ENCODE data around the gene CCDC102A. TPM values are rescaled to one million over a fixed set of nuclear protein-coding genes. Genes with fewer than 3 reads are reported as not detected.

Gene CCDC102A
- total and polyA plus RNA-seq, 10 of the 15 experiments (the other 5 are each of a cell fraction or from before 2014, with no cell fraction given) = 0.03 to 5.9 (median 2.4) TPM

DNA sequence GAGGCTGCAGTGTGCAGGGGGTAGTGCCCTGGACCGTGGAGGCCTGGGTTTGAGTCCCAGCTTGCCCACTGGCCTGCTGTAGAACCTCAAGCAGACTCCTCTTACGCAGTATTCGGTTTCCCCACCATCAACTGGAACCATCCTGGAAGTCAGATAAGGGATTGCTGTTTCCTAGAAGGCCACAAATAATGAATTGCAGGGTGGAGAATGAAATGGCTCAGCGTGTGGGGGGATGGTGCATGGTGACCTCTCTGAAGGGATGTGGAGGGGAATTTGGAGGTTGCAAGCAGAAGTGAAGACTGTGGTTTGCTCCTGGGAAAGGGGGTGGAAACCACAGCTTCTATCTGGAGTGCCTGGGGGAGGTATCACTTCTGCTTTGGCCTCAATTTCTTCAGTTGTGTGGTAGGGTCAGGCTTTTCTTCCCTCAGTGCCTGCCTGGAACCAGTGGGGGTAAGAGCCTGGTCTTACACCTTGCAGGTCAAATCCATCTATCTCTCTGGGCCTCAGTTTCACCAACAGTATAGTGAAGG is 7.8 kb upstream of the CCDC102A start (continued):
- TF ChIP-seq EED (IDR thresholded peaks at IDR 0.05; ENCODE audit: low read depth) = peak; percentile 100
- peak in 1 of 2 experiments; percentile 78; a peak in 2 of 4 replicates for TF ChIP-seq SRF (IDR thresholded peaks at IDR 0.05; ENCODE audit: low read depth in 2 of 2, low read length in 2 of 2)
- TF ChIP-seq, protein P1, sequence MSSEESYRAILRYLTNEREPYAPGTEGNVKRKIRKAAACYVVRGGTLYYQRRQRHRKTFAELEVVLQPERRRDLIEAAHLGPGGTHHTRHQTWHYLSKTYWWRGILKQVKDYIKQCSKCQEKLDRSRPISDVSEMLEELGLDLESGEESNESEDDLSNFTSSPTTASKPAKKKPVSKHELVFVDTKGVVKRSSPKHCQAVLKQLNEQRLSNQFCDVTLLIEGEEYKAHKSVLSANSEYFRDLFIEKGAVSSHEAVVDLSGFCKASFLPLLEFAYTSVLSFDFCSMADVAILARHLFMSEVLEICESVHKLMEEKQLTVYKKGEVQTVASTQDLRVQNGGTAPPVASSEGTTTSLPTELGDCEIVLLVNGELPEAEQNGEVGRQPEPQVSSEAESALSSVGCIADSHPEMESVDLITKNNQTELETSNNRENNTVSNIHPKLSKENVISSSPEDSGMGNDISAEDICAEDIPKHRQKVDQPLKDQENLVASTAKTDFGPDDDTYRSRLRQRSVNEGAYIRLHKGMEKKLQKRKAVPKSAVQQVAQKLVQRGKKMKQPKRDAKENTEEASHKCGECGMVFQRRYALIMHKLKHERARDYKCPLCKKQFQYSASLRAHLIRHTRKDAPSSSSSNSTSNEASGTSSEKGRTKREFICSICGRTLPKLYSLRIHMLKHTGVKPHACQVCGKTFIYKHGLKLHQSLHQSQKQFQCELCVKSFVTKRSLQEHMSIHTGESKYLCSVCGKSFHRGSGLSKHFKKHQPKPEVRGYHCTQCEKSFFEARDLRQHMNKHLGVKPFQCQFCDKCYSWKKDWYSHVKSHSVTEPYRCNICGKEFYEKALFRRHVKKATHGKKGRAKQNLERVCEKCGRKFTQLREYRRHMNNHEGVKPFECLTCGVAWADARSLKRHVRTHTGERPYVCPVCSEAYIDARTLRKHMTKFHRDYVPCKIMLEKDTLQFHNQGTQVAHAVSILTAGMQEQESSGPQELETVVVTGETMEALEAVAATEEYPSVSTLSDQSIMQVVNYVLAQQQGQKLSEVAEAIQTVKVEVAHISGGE (CRISPR knock-in tag; IDR thresholded peaks at IDR 0.05) = 0 out of 2 replicates have a peak, but pooled peaks have one; percentile 18
- TF ChIP-seq, protein P2, sequence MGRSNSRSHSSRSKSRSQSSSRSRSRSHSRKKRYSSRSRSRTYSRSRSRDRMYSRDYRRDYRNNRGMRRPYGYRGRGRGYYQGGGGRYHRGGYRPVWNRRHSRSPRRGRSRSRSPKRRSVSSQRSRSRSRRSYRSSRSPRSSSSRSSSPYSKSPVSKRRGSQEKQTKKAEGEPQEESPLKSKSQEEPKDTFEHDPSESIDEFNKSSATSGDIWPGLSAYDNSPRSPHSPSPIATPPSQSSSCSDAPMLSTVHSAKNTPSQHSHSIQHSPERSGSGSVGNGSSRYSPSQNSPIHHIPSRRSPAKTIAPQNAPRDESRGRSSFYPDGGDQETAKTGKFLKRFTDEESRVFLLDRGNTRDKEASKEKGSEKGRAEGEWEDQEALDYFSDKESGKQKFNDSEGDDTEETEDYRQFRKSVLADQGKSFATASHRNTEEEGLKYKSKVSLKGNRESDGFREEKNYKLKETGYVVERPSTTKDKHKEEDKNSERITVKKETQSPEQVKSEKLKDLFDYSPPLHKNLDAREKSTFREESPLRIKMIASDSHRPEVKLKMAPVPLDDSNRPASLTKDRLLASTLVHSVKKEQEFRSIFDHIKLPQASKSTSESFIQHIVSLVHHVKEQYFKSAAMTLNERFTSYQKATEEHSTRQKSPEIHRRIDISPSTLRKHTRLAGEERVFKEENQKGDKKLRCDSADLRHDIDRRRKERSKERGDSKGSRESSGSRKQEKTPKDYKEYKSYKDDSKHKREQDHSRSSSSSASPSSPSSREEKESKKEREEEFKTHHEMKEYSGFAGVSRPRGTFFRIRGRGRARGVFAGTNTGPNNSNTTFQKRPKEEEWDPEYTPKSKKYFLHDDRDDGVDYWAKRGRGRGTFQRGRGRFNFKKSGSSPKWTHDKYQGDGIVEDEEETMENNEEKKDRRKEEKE (IDR thresholded peaks at IDR 0.05) = no peak
- TF ChIP-seq, protein P3, sequence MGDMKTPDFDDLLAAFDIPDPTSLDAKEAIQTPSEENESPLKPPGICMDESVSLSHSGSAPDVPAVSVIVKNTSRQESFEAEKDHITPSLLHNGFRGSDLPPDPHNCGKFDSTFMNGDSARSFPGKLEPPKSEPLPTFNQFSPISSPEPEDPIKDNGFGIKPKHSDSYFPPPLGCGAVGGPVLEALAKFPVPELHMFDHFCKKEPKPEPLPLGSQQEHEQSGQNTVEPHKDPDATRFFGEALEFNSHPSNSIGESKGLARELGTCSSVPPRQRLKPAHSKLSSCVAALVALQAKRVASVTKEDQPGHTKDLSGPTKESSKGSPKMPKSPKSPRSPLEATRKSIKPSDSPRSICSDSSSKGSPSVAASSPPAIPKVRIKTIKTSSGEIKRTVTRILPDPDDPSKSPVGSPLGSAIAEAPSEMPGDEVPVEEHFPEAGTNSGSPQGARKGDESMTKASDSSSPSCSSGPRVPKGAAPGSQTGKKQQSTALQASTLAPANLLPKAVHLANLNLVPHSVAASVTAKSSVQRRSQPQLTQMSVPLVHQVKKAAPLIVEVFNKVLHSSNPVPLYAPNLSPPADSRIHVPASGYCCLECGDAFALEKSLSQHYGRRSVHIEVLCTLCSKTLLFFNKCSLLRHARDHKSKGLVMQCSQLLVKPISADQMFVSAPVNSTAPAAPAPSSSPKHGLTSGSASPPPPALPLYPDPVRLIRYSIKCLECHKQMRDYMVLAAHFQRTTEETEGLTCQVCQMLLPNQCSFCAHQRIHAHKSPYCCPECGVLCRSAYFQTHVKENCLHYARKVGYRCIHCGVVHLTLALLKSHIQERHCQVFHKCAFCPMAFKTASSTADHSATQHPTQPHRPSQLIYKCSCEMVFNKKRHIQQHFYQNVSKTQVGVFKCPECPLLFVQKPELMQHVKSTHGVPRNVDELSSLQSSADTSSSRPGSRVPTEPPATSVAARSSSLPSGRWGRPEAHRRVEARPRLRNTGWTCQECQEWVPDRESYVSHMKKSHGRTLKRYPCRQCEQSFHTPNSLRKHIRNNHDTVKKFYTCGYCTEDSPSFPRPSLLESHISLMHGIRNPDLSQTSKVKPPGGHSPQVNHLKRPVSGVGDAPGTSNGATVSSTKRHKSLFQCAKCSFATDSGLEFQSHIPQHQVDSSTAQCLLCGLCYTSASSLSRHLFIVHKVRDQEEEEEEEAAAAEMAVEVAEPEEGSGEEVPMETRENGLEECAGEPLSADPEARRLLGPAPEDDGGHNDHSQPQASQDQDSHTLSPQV (IDR thresholded peaks at IDR 0.05) = no peak
- TF ChIP-seq RAD21 (IDR thresholded peaks at IDR 0.05; ENCODE audit: insufficient read depth, low read depth, low read length) = peak; percentile 23
- TF ChIP-seq BHLHE40 (IDR thresholded peaks at IDR 0.05; ENCODE audit: borderline replicate concordance in 1 of 2, low read depth in 2 of 2, low read length in 1 of 2) = peak; percentile 90
- TF ChIP-seq RELA (IDR thresholded peaks at IDR 0.05; ENCODE audit: borderline replicate concordance, partially characterized antibody) = peak; percentile 92
- TF ChIP-seq, protein P4, sequence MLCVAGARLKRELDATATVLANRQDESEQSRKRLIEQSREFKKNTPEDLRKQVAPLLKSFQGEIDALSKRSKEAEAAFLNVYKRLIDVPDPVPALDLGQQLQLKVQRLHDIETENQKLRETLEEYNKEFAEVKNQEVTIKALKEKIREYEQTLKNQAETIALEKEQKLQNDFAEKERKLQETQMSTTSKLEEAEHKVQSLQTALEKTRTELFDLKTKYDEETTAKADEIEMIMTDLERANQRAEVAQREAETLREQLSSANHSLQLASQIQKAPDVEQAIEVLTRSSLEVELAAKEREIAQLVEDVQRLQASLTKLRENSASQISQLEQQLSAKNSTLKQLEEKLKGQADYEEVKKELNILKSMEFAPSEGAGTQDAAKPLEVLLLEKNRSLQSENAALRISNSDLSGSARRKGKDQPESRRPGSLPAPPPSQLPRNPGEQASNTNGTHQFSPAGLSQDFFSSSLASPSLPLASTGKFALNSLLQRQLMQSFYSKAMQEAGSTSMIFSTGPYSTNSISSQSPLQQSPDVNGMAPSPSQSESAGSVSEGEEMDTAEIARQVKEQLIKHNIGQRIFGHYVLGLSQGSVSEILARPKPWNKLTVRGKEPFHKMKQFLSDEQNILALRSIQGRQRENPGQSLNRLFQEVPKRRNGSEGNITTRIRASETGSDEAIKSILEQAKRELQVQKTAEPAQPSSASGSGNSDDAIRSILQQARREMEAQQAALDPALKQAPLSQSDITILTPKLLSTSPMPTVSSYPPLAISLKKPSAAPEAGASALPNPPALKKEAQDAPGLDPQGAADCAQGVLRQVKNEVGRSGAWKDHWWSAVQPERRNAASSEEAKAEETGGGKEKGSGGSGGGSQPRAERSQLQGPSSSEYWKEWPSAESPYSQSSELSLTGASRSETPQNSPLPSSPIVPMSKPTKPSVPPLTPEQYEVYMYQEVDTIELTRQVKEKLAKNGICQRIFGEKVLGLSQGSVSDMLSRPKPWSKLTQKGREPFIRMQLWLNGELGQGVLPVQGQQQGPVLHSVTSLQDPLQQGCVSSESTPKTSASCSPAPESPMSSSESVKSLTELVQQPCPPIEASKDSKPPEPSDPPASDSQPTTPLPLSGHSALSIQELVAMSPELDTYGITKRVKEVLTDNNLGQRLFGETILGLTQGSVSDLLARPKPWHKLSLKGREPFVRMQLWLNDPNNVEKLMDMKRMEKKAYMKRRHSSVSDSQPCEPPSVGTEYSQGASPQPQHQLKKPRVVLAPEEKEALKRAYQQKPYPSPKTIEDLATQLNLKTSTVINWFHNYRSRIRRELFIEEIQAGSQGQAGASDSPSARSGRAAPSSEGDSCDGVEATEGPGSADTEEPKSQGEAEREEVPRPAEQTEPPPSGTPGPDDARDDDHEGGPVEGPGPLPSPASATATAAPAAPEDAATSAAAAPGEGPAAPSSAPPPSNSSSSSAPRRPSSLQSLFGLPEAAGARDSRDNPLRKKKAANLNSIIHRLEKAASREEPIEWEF (IDR thresholded peaks at IDR 0.05; ENCODE audit: insufficient replicate concordance, low read depth, low read length) = no peak
- TF ChIP-seq GABPA (IDR thresholded peaks at IDR 0.05; ENCODE audit: low read depth) = no peak
- no peak for TF ChIP-seq RFX5 (IDR thresholded peaks at IDR 0.05; ENCODE audit: low read depth, low read length)

All from GM12878 (cell line).